ENCODE data around the gene TMOD2.

Gene TMOD2

GRCh38 chr15:51749307-51749706 lies 2.1 kb upstream of the TMOD2 start:
- in situ Hi-C loops (cut with HindIII; ENCODE audit: low sequenced_read_pairs): no loop called here
- no peak overlapping the region for H3K4me3 ChIP-seq (ENCODE audit: low read depth, low read length)
- TF ChIP-seq, protein P1, sequence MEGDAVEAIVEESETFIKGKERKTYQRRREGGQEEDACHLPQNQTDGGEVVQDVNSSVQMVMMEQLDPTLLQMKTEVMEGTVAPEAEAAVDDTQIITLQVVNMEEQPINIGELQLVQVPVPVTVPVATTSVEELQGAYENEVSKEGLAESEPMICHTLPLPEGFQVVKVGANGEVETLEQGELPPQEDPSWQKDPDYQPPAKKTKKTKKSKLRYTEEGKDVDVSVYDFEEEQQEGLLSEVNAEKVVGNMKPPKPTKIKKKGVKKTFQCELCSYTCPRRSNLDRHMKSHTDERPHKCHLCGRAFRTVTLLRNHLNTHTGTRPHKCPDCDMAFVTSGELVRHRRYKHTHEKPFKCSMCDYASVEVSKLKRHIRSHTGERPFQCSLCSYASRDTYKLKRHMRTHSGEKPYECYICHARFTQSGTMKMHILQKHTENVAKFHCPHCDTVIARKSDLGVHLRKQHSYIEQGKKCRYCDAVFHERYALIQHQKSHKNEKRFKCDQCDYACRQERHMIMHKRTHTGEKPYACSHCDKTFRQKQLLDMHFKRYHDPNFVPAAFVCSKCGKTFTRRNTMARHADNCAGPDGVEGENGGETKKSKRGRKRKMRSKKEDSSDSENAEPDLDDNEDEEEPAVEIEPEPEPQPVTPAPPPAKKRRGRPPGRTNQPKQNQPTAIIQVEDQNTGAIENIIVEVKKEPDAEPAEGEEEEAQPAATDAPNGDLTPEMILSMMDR (IDR thresholded peaks at IDR 0.05; ENCODE audit: low read depth, low read length, missing control alignments): no peak
- DNase-seq (ENCODE audit: low read depth): no peak

DNA sequence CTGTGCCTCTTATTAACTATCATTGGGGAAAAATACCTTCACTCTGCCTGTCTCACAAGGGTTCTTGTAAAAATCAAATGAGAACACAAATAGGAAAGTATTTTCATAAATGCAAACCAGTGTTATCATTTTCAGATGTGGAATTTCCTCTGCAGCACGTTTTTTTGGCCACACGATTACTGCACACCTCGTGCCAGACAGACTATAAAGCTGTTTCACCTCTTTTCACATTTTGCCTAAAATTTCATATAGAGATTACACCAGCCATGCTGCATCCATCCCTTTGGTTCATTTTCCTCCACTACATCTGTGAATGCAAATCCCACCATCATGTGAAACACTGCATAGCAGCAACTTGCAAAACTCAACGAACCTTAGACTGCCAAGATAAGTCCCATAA lies 1.2 kb upstream of the TMOD2 start:
- no peak for DNase-seq (ENCODE audit: low read depth)
- H3K4me3 ChIP-seq (ENCODE audit: low read depth, low read length): no peak overlapping the region
- in situ Hi-C loops (cut with HindIII; ENCODE audit: low sequenced_read_pairs): loop anchor here (25.0 kb wide), 1 partner anchor 88 kb away; no protein-coding TSS in a partner anchor
- TF ChIP-seq, protein P1 (IDR thresholded peaks at IDR 0.05; ENCODE audit: low read depth, low read length, missing control alignments): no peak

DNA sequence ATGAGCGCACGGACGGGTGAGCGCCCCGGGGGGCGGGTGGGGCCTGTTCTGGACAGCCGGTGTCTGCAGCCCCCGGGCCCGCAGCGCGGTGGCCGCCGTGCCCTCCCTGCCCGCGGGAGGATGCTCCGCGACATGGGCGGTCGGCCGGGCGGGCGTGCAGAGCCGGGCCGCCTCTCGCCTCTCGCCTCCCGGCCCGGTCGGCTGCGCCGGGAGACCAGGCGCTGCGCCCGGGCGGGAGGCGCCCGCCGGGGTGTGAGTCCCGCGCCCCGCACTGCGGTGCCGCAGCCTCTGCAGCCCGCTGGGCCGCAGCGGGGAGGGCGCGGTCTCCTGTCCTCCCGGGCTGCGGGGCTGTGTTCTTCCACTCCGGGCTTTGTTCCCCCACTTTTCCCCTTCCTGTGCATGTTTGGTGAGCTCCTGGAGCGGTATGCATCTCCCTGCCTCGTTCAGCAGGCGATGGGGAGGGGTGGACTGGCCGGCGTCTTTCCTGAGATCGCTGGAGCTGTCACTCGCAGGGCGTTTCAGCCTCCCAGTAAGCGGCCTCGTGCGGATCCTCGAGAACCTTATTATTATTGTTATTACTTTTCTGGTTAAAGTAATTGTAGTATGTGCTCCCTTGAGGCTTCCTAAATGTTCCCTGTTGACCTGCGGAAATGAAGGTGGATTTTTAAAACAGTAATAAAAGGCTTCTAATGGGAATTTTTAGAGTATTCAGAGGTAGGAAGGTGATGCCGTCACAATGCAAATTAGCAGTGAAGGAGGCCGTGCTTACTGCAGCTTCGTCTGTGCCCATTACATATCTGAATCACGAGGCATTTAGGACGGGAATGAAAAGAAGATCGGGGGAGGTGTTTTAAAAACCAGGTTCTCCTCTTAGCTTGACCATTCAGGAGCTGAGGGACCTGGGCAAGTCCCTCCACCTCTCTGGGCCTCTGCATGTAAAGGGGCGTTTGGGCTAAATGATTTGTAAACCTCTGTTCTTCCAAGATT lies 593 bp downstream of the TMOD2 start:
- in situ Hi-C loops (cut with HindIII; ENCODE audit: low sequenced_read_pairs): loop anchor here (25.0 kb wide), 1 partner anchor 90 kb away; no protein-coding TSS in a partner anchor
- peak overlapping the region; percentile 55 for H3K4me3 ChIP-seq (ENCODE audit: low read depth, low read length)
- DNase-seq (ENCODE audit: low read depth): no peak
- TF ChIP-seq, protein P1 (IDR thresholded peaks at IDR 0.05; ENCODE audit: low read depth, low read length, missing control alignments): no peak

DNA sequence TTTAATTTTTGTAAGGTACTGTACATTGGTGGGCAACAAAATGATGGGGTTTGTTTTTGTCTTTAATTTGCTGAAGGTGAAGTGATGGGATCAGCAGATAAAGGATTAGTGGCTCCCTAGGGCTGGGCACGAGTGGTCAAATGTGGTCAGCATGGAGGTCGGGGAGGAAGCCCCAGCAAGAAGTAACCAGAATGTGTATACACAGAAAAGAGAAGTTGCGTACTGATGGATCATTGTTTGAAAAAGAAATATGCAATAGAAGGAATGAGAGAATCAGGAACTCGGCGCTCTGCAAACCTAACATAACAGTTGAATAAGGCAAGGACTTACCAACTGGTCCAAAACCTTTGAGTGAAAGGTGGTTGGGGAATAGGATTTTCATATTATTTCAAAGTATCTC lies 1.5 kb downstream of the TMOD2 start:
- in situ Hi-C loops (cut with HindIII; ENCODE audit: low sequenced_read_pairs): loop anchor here (25.0 kb wide), 1 partner anchor 91 kb away; no protein-coding TSS in a partner anchor
- no peak overlapping the region for H3K4me3 ChIP-seq (ENCODE audit: low read depth, low read length)
- TF ChIP-seq, protein P1 (IDR thresholded peaks at IDR 0.05; ENCODE audit: low read depth, low read length, missing control alignments): no peak
- DNase-seq (ENCODE audit: low read depth): no peak

- TF ChIP-seq, protein P1 (IDR thresholded peaks at IDR 0.05; ENCODE audit: low read depth, low read length, missing control alignments): no peak
- in situ Hi-C loops (cut with HindIII; ENCODE audit: low sequenced_read_pairs): loop anchor here (25.0 kb wide), 1 partner anchor 92 kb away; no protein-coding TSS in a partner anchor
- DNase-seq (ENCODE audit: low read depth): no peak
- H3K4me3 ChIP-seq (ENCODE audit: low read depth, low read length): no peak overlapping the region
Measured at GRCh38 chr15:51754267-51754666, 2.9 kb downstream of the TMOD2 start.

- no peak for DNase-seq (ENCODE audit: low read depth)
- no peak overlapping the region for H3K4me3 ChIP-seq (ENCODE audit: low read depth, low read length)
- in situ Hi-C loops (cut with HindIII; ENCODE audit: low sequenced_read_pairs): loop anchor here (25.0 kb wide), 1 partner anchor 93 kb away; no protein-coding TSS in a partner anchor
- TF ChIP-seq, protein P1 (IDR thresholded peaks at IDR 0.05; ENCODE audit: low read depth, low read length, missing control alignments): no peak
Measured at GRCh38 chr15:51755790-51756189, 4.4 kb downstream of the TMOD2 start.

All from astrocyte of the cerebellum (primary cell).